Neuronal stem cell (in vitro differentiated cells): ENCODE measurements around the gene NDUFAF5.

ENCODE experiments used
- DNase-seq: peaks from one replicate; pipeline ENCODE4 v3.0.0-alpha.2; 2013; ENCODE audit warnings: low spot score
- H2AFZ ChIP-seq: one replicate; pipeline ENCODE4 v1.6.1; 2013; ENCODE audit warnings: mild to moderate bottlenecking, low read length, inconsistent platforms
- H2AK5ac ChIP-seq: 2 replicates; pipeline ENCODE4 v1.6.1; 2013; ENCODE audit warnings: low read depth, mild to moderate bottlenecking, inconsistent platforms, low read length, moderate library complexity, mixed read lengths
- H2BK120ac ChIP-seq: 2 replicates; pipeline ENCODE4 v1.6.1; 2013; ENCODE audit warnings: low read depth, mild to moderate bottlenecking, inconsistent platforms, low read length, moderate library complexity, mixed read lengths
- H2BK12ac ChIP-seq: one replicate; pipeline ENCODE4 v1.6.1; 2013; ENCODE audit warnings: low read length, inconsistent platforms
- H2BK15ac ChIP-seq: 2 replicates; pipeline ENCODE4 v1.6.1; 2013; ENCODE audit warnings: mild to moderate bottlenecking, low read length, inconsistent platforms, mixed read lengths
- H2BK5ac ChIP-seq: one replicate; pipeline ENCODE4 v1.6.1; 2013; ENCODE audit warnings: inconsistent platforms, mild to moderate bottlenecking, low read length, moderate library complexity
- H3K14ac ChIP-seq: one replicate; pipeline ENCODE4 v1.6.1; 2013; ENCODE audit warnings: low read length, inconsistent platforms
- H3K18ac ChIP-seq: 2 replicates; pipeline ENCODE4 v1.6.1; 2013; ENCODE audit warnings: low read length, inconsistent platforms
- H3K23ac ChIP-seq: 2 replicates; pipeline ENCODE4 v1.6.1; 2013; ENCODE audit warnings: low read depth, mild to moderate bottlenecking, mixed read lengths, low read length, inconsistent platforms; ENCODE audit not compliant: poor library complexity
- H3K27ac ChIP-seq: replicated peaks from 3 replicates; pipeline ENCODE4 v1.5.1; 2013; ENCODE audit warnings: low read length, inconsistent platforms
- H3K27me3 ChIP-seq, 3 experiments: 2 replicates each; pipeline ENCODE4 v1.6.1; 2013; ENCODE audit warnings: low read length in 3 of 3, mild to moderate bottlenecking in 2 of 3, inconsistent platforms in 1 of 3, low read depth in 1 of 3, mixed read lengths in 1 of 3, moderate library complexity in 1 of 3; ENCODE audit not compliant: control insufficient read depth in 3 of 3, insufficient read depth in 3 of 3
- H3K36me3 ChIP-seq, 2 donors: replicated peaks in 1 of 2; 2 replicates each; pipeline ENCODE4 v1.6.1; 2013; ENCODE audit warnings: low read length in 2 of 2; ENCODE audit not compliant: control insufficient read depth in 2 of 2, insufficient read depth in 2 of 2
- H3K4ac ChIP-seq: 2 replicates; pipeline ENCODE4 v1.6.1; 2013; ENCODE audit warnings: inconsistent platforms, mild to moderate bottlenecking, low read length, moderate library complexity
- H3K4me1 ChIP-seq, 2 donors: 1 replicate in 1 of 2; 2 replicates in 1 of 2; pipeline ENCODE4 v1.6.1; 2013; ENCODE audit warnings: low read length in 2 of 2, low read depth in 1 of 2; ENCODE audit not compliant: control insufficient read depth in 2 of 2, insufficient read depth in 1 of 2
- H3K4me2 ChIP-seq: one replicate; pipeline ENCODE4 v1.6.1; 2013; ENCODE audit warnings: mild to moderate bottlenecking, low read length, inconsistent platforms; ENCODE audit not compliant: insufficient read depth, poor library complexity, severe bottlenecking
- H3K4me3 ChIP-seq, 2 donors: 2 replicates each; pipeline ENCODE4 v1.5.1; 2013; ENCODE audit warnings: low read length in 2 of 2, mild to moderate bottlenecking in 2 of 2, inconsistent platforms in 1 of 2, moderate library complexity in 1 of 2
- H3K79me1 ChIP-seq: one replicate; pipeline ENCODE4 v1.6.1; 2013; ENCODE audit warnings: low read depth, mild to moderate bottlenecking, inconsistent platforms, low read length, moderate library complexity
- H3K9ac ChIP-seq: one replicate; pipeline ENCODE4 v1.6.1; 2013; ENCODE audit warnings: mild to moderate bottlenecking, low read depth, low read length, inconsistent platforms; ENCODE audit not compliant: poor library complexity
- H3K9me3 ChIP-seq, 2 donors: replicated peaks in 1 of 2; 2 replicates each; pipeline versions ENCODE3 to v1.6.1; 2013; ENCODE audit warnings: low read length in 2 of 2, mild to moderate bottlenecking in 2 of 2, inconsistent platforms in 1 of 2, low read depth in 1 of 2, mixed read lengths in 1 of 2, moderate library complexity in 1 of 2; ENCODE audit not compliant: control insufficient read depth in 2 of 2, insufficient read depth in 1 of 2
- H4K8ac ChIP-seq: one replicate; pipeline ENCODE4 v1.6.1; 2013; ENCODE audit warnings: low read depth, mild to moderate bottlenecking, inconsistent platforms, low read length, moderate library complexity
- H4K91ac ChIP-seq: one replicate; pipeline ENCODE4 v1.6.1; 2013; ENCODE audit warnings: low read length, low read depth, mild to moderate bottlenecking, inconsistent platforms; ENCODE audit not compliant: poor library complexity
- WGBS, 2 donors: extraction: QIAGEN DNeasy Blood & Tissue Kit; methylation state at CpG; one replicate each; pipeline ENCODE4 v1.1.7; 2013; ENCODE audit warnings: missing lambda C conversion rate in 2 of 2, mixed read lengths in 1 of 2; ENCODE audit not compliant: insufficient read length in 2 of 2, insufficient replicate concordance in 1 of 2; ENCODE audit errors: extremely low coverage in 2 of 2; 5-methylcytosine and 5-hydroxymethylcytosine counted together

Gene NDUFAF5

GRCh38 chr20:13791540-13792459 is 7.0 kb downstream of the NDUFAF5 start:
- Histone ChIP-seq H3K9me3 (no peaks in the 10 kb centered on the region), H2BK5ac (no peak overlapping the region), H3K23ac (no peak overlapping the region), H2AK5ac (no peak overlapping the region), H2BK15ac (no peak overlapping the region), H3K27ac (no peak overlapping the region), H3K36me3 (peaks cover 14 to 97% of the 10 kb centered on the region in 2 donors), H2BK120ac (no peak overlapping the region), H3K9ac (no peak overlapping the region), H4K8ac (no peak overlapping the region), H3K18ac (no peak overlapping the region), H3K4me1 (no peaks in the 10 kb centered on the region), H3K4me3 (no peak overlapping the region), H4K91ac (no peak overlapping the region), H3K4ac (no peak overlapping the region), H2BK12ac (no peak overlapping the region), H3K14ac (no peak overlapping the region), H2AFZ (no peak overlapping the region), H3K79me1 (no peaks in the 10 kb centered on the region), H3K4me2 (no peak overlapping the region), H3K27me3 (no peaks in the 10 kb centered on the region)
- WGBS, 2 donors, result no CpG with 5 or more reads among the region's 2 CpGs
- no peak for DNase-seq

GRCh38 chr20:13793001-13793400 is 8.2 kb downstream of the NDUFAF5 start:
- no peak overlapping the region for H3K23ac ChIP-seq
- no peak overlapping the region for H2AK5ac ChIP-seq
- WGBS, 2 donors, result no CpG with 5 or more reads among the region's 1 CpG
- H3K9me3 ChIP-seq, result no peaks in the 10 kb centered on the region
- no peak overlapping the region for H3K14ac ChIP-seq
- H4K8ac ChIP-seq, result no peak overlapping the region
- no peak overlapping the region for H3K4me3 ChIP-seq
- no peak for DNase-seq
- no peaks in the 10 kb centered on the region for H3K27me3 ChIP-seq
- H3K9ac ChIP-seq, result no peak overlapping the region
- H3K18ac ChIP-seq, result no peak overlapping the region
- no peak overlapping the region for H2BK120ac ChIP-seq
- peaks cover 17 to 98% of the 10 kb centered on the region in 2 donors for H3K36me3 ChIP-seq
- H3K4me2 ChIP-seq, result no peak overlapping the region
- no peak overlapping the region for H2AFZ ChIP-seq
- no peak overlapping the region for H2BK5ac ChIP-seq
- H4K91ac ChIP-seq, result no peak overlapping the region
- no peaks in the 10 kb centered on the region for H3K4me1 ChIP-seq
- no peaks in the 10 kb centered on the region for H3K79me1 ChIP-seq
- H3K27ac ChIP-seq, result no peak overlapping the region
- no peak overlapping the region for H3K4ac ChIP-seq
- no peak overlapping the region for H2BK12ac ChIP-seq
- no peak overlapping the region for H2BK15ac ChIP-seq

GRCh38 chr20:13794667-13795066 is 9.8 kb downstream of the NDUFAF5 start:
- H2BK120ac ChIP-seq, result no peak overlapping the region
- peaks cover 19 to 98% of the 10 kb centered on the region in 2 donors for H3K36me3 ChIP-seq
- no peak overlapping the region for H2BK5ac ChIP-seq
- no peak overlapping the region for H2BK15ac ChIP-seq
- H3K9ac ChIP-seq, result no peak overlapping the region
- H3K4ac ChIP-seq, result no peak overlapping the region
- no peak overlapping the region for H3K27ac ChIP-seq
- no peak overlapping the region for H3K18ac ChIP-seq
- H3K79me1 ChIP-seq, result no peaks in the 10 kb centered on the region
- H4K91ac ChIP-seq, result no peak overlapping the region
- H2AFZ ChIP-seq, result no peak overlapping the region
- H2AK5ac ChIP-seq, result no peak overlapping the region
- H3K4me1 ChIP-seq, result no peaks in the 10 kb centered on the region
- H3K9me3 ChIP-seq, result no peaks in the 10 kb centered on the region
- H3K4me2 ChIP-seq, result no peak overlapping the region
- H3K14ac ChIP-seq, result no peak overlapping the region
- H3K23ac ChIP-seq, result no peak overlapping the region
- no peak for DNase-seq
- no peaks in the 10 kb centered on the region for H3K27me3 ChIP-seq
- H3K4me3 ChIP-seq, result no peak overlapping the region
- no peak overlapping the region for H2BK12ac ChIP-seq
- no peak overlapping the region for H4K8ac ChIP-seq
- WGBS, 2 donors, result no CpG with 5 or more reads among the region's 6 CpGs

GRCh38 chr20:13799040-13799439 is 14.2 kb downstream of the NDUFAF5 start:
- Histone ChIP-seq H3K4me1 (no peaks in the 10 kb centered on the region), H2AFZ (no peak overlapping the region), H3K14ac (no peak overlapping the region), H3K36me3 (peaks cover 18 to 98% of the 10 kb centered on the region in 2 donors), H3K4ac (no peak overlapping the region), H3K4me2 (no peak overlapping the region), H3K4me3 (no peak overlapping the region), H4K8ac (no peak overlapping the region), H3K9me3 (no peaks in the 10 kb centered on the region), H2BK12ac (no peak overlapping the region), H2BK15ac (no peak overlapping the region), H3K79me1 (no peaks in the 10 kb centered on the region), H3K18ac (no peak overlapping the region), H2BK5ac (no peak overlapping the region), H3K27me3 (no peaks in the 10 kb centered on the region), H2AK5ac (no peak overlapping the region), H4K91ac (no peak overlapping the region), H3K9ac (no peak overlapping the region), H2BK120ac (no peak overlapping the region), H3K23ac (no peak overlapping the region), H3K27ac (no peak overlapping the region)
- DNase-seq, result no peak
- no CpG with 5 or more reads among the region's 5 CpGs for WGBS, 2 donors
